T follicular helper cell (primary cell): ENCODE results near the gene SMARCA1.
"Not testable (repeated sequence)": the region's sequence is repeated elsewhere in the genome, so short reads cannot be mapped to it uniquely, and the experiment has no call there.

Experiments used
- DNase-seq: peaks from one replicate; pipeline ENCODE4 v3.0.0-alpha.2; 2020; ENCODE audit warnings: low read depth
- total RNA-seq, 2 experiments: gene quantifications; one replicate each; lab custom pipeline; 2026; lab: John Stamatoyannopoulos, UW

Gene SMARCA1
- total RNA-seq: 0.39 to 0.84 reads per million in 2 experiments

DNA sequence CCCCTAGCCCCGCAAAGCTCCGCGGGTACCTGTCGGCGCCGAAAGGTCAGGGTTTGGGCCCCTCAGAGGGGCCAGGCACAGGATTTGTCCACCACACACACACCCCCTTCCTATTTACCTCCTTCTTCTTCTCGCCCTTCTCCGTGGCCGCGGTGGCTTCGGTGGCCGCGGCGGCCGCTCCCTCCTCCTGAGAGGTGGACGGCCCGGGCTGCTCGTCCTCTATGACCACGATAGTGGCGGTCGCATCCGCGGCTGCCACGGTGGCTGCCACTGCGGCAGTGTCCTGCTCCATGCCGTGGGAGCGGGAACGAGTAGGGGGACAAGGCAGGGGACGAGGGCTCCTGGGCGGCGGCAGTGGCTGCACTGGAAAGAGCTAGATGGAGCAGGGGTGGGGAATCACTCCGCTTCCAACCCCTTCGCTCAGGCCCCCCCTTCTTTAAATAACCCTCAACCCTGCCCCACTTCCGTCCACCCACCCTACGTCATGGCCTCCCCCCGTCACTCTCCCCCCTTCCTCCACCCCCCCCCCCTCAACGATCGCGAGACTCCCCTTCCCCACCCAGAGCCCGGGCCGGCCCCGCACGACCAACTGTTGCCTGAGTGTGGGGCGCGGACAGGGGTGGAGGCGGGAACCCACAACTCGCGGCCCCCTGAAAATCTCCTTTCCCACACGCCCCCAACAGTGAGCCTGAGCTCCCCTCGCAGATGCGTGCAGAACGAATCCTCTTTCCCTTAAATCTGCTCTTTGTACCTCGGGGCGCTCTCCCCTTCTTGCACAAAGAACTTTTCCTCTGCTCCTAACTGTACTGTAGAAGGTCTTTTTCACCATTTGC, at the start of gene SMARCA1:
TSS of gene SMARCA1 (minus strand) at position 412 of the 833 bp plus-strand sequence. CDS start at position 292, 120 bp downstream.
- no peak for DNase-seq

GRCh38 chrX:129572422-129572821, 49.1 kb upstream of the SMARCA1 start:
- DNase-seq: no peak

DNA sequence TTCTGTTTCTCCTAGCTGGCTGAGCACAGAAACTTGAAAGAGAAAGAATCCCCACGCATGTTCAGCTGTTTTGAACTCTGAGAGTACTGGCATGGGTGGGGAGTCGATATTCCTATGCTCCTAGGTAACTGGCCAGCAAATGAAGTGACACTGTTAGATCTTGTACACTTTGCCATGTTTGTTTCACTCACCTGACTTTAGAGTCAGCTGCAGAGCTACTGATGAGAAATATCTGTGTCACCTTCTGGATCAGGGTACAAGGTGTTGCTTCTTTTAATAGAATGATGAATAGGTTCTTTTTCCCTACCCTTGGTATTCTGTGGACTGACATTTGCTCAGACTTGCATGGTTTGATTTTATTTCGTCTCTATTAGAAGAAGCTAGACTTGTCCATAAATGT, 45.1 kb upstream of the SMARCA1 start:
- no peak for DNase-seq

DNA sequence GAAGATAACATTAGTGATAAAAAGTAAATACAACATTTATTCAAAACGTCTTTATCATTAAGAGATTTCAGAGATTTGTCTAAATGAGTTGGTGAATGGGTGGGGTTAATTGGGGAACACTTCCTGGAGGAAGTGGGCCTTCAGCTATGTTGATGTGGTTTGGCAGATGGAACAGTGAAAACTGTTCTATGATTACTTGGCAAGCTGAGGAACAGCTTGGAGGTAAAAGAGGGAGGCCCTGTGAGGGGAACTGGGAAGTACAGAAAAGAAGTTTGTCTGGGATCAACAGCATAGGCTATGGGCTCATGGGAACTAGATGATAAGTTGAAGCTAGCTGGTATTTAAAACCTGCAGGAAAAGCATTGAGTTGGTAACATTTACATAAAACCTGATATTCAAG, 42.8 kb upstream of the SMARCA1 start:
- no peak for DNase-seq

- no peak for DNase-seq
These were observed 41.9 kb upstream of the SMARCA1 start for GRCh38 chrX:129565046-129565650.

- not testable (repeated sequence) for DNase-seq
These were observed 41.1 kb upstream of the SMARCA1 start for GRCh38 chrX:129564345-129564744.

GRCh38 chrX:129561453-129561852, 38.2 kb upstream of the SMARCA1 start:
- DNase-seq: no peak

GRCh38 chrX:129559783-129560182, 36.5 kb upstream of the SMARCA1 start:
- no peak for DNase-seq

- no peak for DNase-seq
These were observed 34.7 kb upstream of the SMARCA1 start for GRCh38 chrX:129557844-129558480.

- no peak for DNase-seq
These were observed 33.6 kb upstream of the SMARCA1 start for GRCh38 chrX:129556806-129557315.

DNA sequence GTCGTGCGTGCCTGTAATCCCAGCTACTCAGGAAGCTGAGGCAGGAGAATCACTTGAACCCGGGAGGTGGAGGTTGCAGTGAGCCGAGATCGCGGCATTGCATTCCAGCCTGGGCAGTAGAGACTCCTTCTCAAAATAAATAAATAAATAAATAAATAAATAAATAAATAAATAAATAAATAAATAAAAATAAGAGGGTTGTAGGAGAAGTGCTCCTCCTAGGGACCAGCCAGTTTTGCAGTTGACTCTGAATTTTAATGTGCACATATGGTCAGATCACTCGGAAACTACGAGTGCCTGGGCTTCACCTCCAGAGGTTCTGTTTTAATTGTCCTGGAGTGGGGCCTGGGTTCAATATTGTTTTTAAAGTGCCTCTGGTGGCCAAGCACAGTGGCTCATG, 31.5 kb upstream of the SMARCA1 start:
- not testable (repeated sequence) for DNase-seq

DNA sequence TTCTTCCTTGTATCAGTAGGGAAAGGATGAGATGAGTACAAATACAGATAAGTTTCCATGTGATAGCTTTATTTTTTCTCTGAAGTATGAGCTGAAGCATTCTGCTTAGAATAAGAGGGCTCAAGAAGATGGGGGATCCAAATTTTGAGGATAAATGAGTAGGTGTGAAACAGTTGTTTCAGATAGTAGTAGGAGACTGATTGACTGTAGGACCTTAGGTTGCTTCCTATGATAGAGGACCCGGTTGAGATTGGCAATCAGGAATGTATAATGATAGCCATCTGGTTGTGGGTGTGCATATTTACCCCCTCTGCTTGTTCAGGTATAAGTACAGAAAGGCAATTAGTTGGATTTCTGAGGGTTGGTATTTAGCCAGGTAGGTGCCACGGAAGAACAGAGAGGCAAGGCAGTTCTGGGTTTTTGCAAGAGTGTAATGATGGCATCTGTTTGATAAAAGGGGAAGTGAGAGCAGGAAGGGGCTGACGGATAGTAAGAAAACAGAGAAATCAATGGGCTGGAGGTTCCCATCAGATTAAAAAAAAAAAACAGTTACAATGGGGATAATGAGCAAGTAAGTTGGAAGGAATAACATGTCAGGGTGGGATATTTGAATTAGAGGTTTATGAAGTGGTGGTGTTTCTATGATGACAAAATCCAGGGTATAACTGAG, 30.5 kb upstream of the SMARCA1 start:
- no peak for DNase-seq

- no peak for DNase-seq
These were observed 25.8 kb upstream of the SMARCA1 start for GRCh38 chrX:129549124-129549523.

- no peak for DNase-seq
These were observed 22.1 kb upstream of the SMARCA1 start for GRCh38 chrX:129545408-129545807.

DNA sequence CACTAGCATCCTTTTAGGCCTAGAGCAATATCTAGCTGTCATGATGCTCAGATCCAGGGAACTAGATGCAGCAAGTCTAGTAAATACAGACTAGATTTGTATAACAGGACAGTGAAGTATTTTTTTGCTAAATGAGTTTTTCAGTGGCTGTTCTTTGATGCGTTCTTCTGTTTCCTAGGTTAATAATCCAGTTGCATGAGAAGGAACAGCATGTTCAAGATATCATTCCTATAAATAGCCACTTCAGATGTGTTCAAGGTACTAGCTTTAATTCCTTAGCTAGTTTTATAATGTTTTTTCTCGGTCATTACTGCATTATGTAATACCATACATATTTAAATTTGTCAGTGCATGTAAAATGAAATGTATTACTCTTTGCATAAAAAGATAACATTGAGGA, 21.5 kb upstream of the SMARCA1 start:
- DNase-seq: no peak

GRCh38 chrX:129540722-129541184, 17.5 kb upstream of the SMARCA1 start:
- no peak for DNase-seq

- DNase-seq: peak; percentile 4
These were observed 16.9 kb upstream of the SMARCA1 start, which contains the start of gene OCRL for GRCh38 chrX:129540068-129540653. OCRL (plus strand) TSS chrX:129540259; CDS start chrX:129540440, 181 bp downstream.

- no peak for DNase-seq
These were observed 11.7 kb upstream of the SMARCA1 start for GRCh38 chrX:129534816-129535578.

DNA sequence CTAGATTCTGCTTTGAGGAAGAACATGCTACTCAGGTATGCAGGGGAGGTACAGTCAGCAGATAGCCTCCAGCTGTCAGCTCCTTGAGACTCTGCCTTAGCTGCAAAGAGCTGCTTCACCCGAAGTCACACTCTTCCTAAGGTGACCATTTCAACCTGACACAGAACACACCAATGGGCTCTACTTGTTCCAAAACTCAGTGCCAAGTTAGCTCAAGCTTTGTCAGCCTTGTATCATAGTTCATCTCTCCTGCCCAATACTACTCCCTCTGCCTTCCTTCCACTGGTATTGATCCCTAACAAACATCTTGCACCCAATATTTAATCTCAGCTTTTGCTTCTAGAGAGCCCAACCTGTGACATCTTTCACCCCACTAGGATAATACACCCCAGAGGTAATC, 7.8 kb upstream of the SMARCA1 start:
- DNase-seq: no peak

DNA sequence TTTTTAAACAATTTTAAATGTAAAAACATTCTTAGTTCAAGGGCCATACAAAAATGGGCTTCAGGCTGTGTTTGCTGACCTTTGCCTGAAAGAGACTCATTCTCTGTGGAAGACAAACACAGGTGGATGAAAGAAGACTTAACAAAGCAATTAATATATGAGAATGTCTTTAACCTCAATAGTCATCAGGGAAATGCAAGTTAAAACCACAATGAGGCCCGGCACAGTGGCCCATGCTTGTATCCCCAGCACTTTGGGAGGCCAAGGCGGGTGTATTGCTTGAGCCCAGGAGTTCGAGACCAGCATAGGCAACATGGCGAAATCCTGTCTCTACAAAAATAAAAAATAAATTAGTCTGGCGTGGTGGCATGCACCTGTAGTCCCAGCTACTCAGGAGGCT, 7.1 kb upstream of the SMARCA1 start:
- no peak for DNase-seq
